ES-I3 (cell line): Measurements from ENCODE around the gene NCOR1.
A peak's percentile ranks its signal among the peaks of the same experiment; 100 is the strongest.

Experiments
- H3K36me3 ChIP-seq: 2 replicates; pipeline ENCODE4 v1.6.1; 2013; ENCODE audit warnings: mild to moderate bottlenecking, low read length, control low read depth, moderate library complexity; ENCODE audit not compliant: insufficient read depth
- H3K4me1 ChIP-seq: 2 replicates; pipeline ENCODE4 v1.6.1; 2013; ENCODE audit warnings: mild to moderate bottlenecking, control low read depth, low read length; ENCODE audit not compliant: insufficient read depth
- H3K9ac ChIP-seq: 2 replicates; pipeline ENCODE4 v1.6.1; 2013; ENCODE audit warnings: low read depth, mild to moderate bottlenecking, low read length, moderate library complexity
- H3K9me3 ChIP-seq: 2 replicates; pipeline ENCODE4 v1.6.1; 2013; ENCODE audit warnings: mild to moderate bottlenecking, low read length, moderate library complexity; ENCODE audit not compliant: control insufficient read depth, insufficient read depth

The NCOR1 gene

GRCh38 chr17:16215273-16215964 lies at the start of gene NCOR1:
Gene NCOR1 (minus strand): TSS chr17:16215534. CDS start chr17:16194569, 20,965 bp downstream.
- peak within 1 kb of the TSS; percentile 87 for H3K9ac ChIP-seq
- peaks cover 4% of the 10 kb centered on the region; the same call in 1 of the 2 replicates for H3K4me1 ChIP-seq
- no peaks in the 10 kb centered on the region for H3K36me3 ChIP-seq
- H3K9me3 ChIP-seq, result no peaks in the 10 kb centered on the region

GRCh38 chr17:16262201-16262600 lies 46.9 kb upstream of the NCOR1 start:
- Histone ChIP-seq H3K9me3 (no peaks in the 10 kb centered on the region), H3K36me3 (no peaks in the 10 kb centered on the region), H3K9ac (no peak overlapping the region), H3K4me1 (no peaks in the 10 kb centered on the region)

- no peaks in the 10 kb centered on the region for H3K9me3 ChIP-seq
- H3K36me3 ChIP-seq, result no peaks in the 10 kb centered on the region
- no peak overlapping the region for H3K9ac ChIP-seq
- H3K4me1 ChIP-seq, result no peaks in the 10 kb centered on the region
Measured at GRCh38 chr17:16261049-16261448, 45.7 kb upstream of the NCOR1 start.

GRCh38 chr17:16259926-16260325 lies 44.6 kb upstream of the NCOR1 start:
- no peaks in the 10 kb centered on the region for H3K9me3 ChIP-seq

GRCh38 chr17:16258901-16259300 lies 43.6 kb upstream of the NCOR1 start:
- Histone ChIP-seq H3K9ac (no peak overlapping the region), H3K9me3 (no peaks in the 10 kb centered on the region), H3K4me1 (peaks cover 11% of the 10 kb centered on the region; the same call in 1 of the 2 replicates), H3K36me3 (no peaks in the 10 kb centered on the region)

More at GRCh38 chr17:16259926-16260325, 44.6 kb upstream of the NCOR1 start:
- Histone ChIP-seq H3K9ac (no peak overlapping the region), H3K36me3 (no peaks in the 10 kb centered on the region), H3K4me1 (peaks cover 8% of the 10 kb centered on the region; the same call in 1 of the 2 replicates)

GRCh38 chr17:16255481-16255921 lies 40.2 kb upstream of the NCOR1 start:
- Histone ChIP-seq H3K9ac (no peak overlapping the region), H3K36me3 (no peaks in the 10 kb centered on the region; the same call in 1 of the 2 replicates), H3K9me3 (no peaks in the 10 kb centered on the region), H3K4me1 (peaks cover 11% of the 10 kb centered on the region; the same call in 1 of the 2 replicates)

GRCh38 chr17:16254773-16255400 lies 39.6 kb upstream of the NCOR1 start:
- Histone ChIP-seq H3K4me1 (peaks cover 11% of the 10 kb centered on the region; the same call in 1 of the 2 replicates), H3K9me3 (no peaks in the 10 kb centered on the region), H3K36me3 (no peaks in the 10 kb centered on the region; the same call in 1 of the 2 replicates), H3K9ac (no peak overlapping the region)

GRCh38 chr17:16251556-16251955 lies 36.2 kb upstream of the NCOR1 start:
- no peak overlapping the region for H3K9ac ChIP-seq
- H3K4me1 ChIP-seq, result peaks cover 11% of the 10 kb centered on the region; the same call in 1 of the 2 replicates
- H3K9me3 ChIP-seq, result no peaks in the 10 kb centered on the region
- H3K36me3 ChIP-seq, result no peaks in the 10 kb centered on the region; the same call in 1 of the 2 replicates

GRCh38 chr17:16251043-16251442 lies 35.7 kb upstream of the NCOR1 start:
- Histone ChIP-seq H3K9ac (no peak overlapping the region; the same call in 1 of the 2 replicates), H3K36me3 (no peaks in the 10 kb centered on the region; the same call in 1 of the 2 replicates), H3K4me1 (peaks cover 11% of the 10 kb centered on the region; the same call in 1 of the 2 replicates), H3K9me3 (no peaks in the 10 kb centered on the region)

GRCh38 chr17:16250635-16251034 lies 35.3 kb upstream of the NCOR1 start:
- no peaks in the 10 kb centered on the region; the same call in 1 of the 2 replicates for H3K36me3 ChIP-seq
- peaks cover 9% of the 10 kb centered on the region; the same call in 1 of the 2 replicates for H3K4me1 ChIP-seq
- no peaks in the 10 kb centered on the region for H3K9me3 ChIP-seq
- no peak overlapping the region; the same call in 1 of the 2 replicates for H3K9ac ChIP-seq

- H3K9ac ChIP-seq, result no peak overlapping the region
- no peaks in the 10 kb centered on the region for H3K36me3 ChIP-seq
- no peaks in the 10 kb centered on the region for H3K9me3 ChIP-seq
- H3K4me1 ChIP-seq, result peaks cover 8% of the 10 kb centered on the region; the same call in 1 of the 2 replicates
Measured at GRCh38 chr17:16247586-16247984, 32.3 kb upstream of the NCOR1 start.

GRCh38 chr17:16243801-16244567 lies 28.6 kb upstream of the NCOR1 start:
- no peaks in the 10 kb centered on the region for H3K36me3 ChIP-seq
- no peaks in the 10 kb centered on the region for H3K9me3 ChIP-seq
- H3K4me1 ChIP-seq, result peaks cover 8% of the 10 kb centered on the region; the same call in 1 of the 2 replicates
- H3K9ac ChIP-seq, result no peak overlapping the region

- no peaks in the 10 kb centered on the region for H3K9me3 ChIP-seq
- no peaks in the 10 kb centered on the region for H3K36me3 ChIP-seq
- peaks cover 8% of the 10 kb centered on the region; the same call in 1 of the 2 replicates for H3K4me1 ChIP-seq
- no peak overlapping the region for H3K9ac ChIP-seq
Measured at GRCh38 chr17:16243385-16243784, 28.1 kb upstream of the NCOR1 start.

GRCh38 chr17:16241906-16242399 lies 26.6 kb upstream of the NCOR1 start:
- H3K9me3 ChIP-seq, result no peaks in the 10 kb centered on the region
- no peak overlapping the region for H3K9ac ChIP-seq
- H3K36me3 ChIP-seq, result no peaks in the 10 kb centered on the region
- peaks cover 8% of the 10 kb centered on the region; the same call in 1 of the 2 replicates for H3K4me1 ChIP-seq
